ENCODE results near the gene SPOCK2. TPM values are rescaled to one million over a fixed set of nuclear protein-coding genes. Genes with fewer than 3 reads are reported as not detected.

SPOCK2 gene
- total and polyA plus RNA-seq, 10 of the 15 experiments (the other 5 are each of a cell fraction or from before 2014, with no cell fraction given) = 0.02 to 1.5 (median 0.58) TPM

DNA sequence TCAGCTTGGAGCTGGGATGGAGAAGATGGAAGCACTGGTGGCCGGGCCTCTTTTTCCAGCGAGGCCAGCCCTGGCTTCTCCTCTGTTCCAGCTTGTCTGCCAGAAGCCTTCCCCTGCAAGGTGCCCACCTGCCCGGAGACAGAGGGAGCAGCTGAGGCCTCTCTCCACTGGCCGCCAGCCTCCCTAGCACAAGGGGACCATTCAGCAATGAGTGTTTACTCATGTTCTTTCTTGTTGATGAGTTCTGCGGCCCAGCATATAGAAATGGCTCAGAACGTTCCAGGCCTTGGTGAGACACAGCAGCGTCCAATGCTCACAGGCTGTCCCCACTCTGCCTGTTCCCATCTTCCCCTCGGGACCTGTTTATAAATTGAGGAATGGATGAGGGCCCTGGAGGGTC is 76.9 kb downstream of the SPOCK2 start (continued):
- TF ChIP-seq, protein P1, sequence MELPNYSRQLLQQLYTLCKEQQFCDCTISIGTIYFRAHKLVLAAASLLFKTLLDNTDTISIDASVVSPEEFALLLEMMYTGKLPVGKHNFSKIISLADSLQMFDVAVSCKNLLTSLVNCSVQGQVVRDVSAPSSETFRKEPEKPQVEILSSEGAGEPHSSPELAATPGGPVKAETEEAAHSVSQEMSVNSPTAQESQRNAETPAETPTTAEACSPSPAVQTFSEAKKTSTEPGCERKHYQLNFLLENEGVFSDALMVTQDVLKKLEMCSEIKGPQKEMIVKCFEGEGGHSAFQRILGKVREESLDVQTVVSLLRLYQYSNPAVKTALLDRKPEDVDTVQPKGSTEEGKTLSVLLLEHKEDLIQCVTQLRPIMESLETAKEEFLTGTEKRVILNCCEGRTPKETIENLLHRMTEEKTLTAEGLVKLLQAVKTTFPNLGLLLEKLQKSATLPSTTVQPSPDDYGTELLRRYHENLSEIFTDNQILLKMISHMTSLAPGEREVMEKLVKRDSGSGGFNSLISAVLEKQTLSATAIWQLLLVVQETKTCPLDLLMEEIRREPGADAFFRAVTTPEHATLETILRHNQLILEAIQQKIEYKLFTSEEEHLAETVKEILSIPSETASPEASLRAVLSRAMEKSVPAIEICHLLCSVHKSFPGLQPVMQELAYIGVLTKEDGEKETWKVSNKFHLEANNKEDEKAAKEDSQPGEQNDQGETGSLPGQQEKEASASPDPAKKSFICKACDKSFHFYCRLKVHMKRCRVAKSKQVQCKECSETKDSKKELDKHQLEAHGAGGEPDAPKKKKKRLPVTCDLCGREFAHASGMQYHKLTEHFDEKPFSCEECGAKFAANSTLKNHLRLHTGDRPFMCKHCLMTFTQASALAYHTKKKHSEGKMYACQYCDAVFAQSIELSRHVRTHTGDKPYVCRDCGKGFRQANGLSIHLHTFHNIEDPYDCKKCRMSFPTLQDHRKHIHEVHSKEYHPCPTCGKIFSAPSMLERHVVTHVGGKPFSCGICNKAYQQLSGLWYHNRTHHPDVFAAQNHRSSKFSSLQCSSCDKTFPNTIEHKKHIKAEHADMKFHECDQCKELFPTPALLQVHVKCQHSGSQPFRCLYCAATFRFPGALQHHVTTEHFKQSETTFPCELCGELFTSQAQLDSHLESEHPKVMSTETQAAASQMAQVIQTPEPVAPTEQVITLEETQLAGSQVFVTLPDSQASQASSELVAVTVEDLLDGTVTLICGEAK (IDR thresholded peaks at IDR 0.05; ENCODE audit: borderline replicate concordance) = no peak
- no peak for TF ChIP-seq RAD51 (IDR thresholded peaks at IDR 0.05)
- TF ChIP-seq SRF (IDR thresholded peaks at IDR 0.05; ENCODE audit: low read depth in 2 of 2, low read length in 2 of 2) = no peak
- TF ChIP-seq TCF12 (IDR thresholded peaks at IDR 0.05; ENCODE audit: low read depth, low read length) = no peak
- TF ChIP-seq HDGF (IDR thresholded peaks at IDR 0.05) = no peak
- TF ChIP-seq NR2C2 (IDR thresholded peaks at IDR 0.05; ENCODE audit: borderline replicate concordance, control insufficient read depth, insufficient read length, low read depth) = no peak
- no peak for TF ChIP-seq CBFB (IDR thresholded peaks at IDR 0.05; ENCODE audit: low read depth)
- TF ChIP-seq ZNF592 (IDR thresholded peaks at IDR 0.05) = no peak

All from GM12878 (cell line).